ENCODE results near the gene ZNF57. TPM values are rescaled to one million over a fixed set of nuclear protein-coding genes. Genes with fewer than 3 reads are reported as not detected.

ZNF57 gene
- total RNA-seq, 1 experiment from 2014 or later: 4.8 TPM

GRCh38 chr19:2906631-2907195, 6.0 kb downstream of the ZNF57 start:
- H3K36me3 Mint-ChIP-seq (ENCODE audit: insufficient read depth, unreplicated experiment): peaks cover 19% of the 10 kb centered on the region
- ChIA-PET POLR2A (interaction anchor here (0.6 to 3.2 kb wide), 3 partner anchors 16 to 43 kb away, joined by 3 to 52 read pairs (median 36); no protein-coding TSS in a partner anchor), CTCF (interaction anchor here (1.0 to 1.8 kb wide), 2 partner anchors 17 to 44 kb away, joined by 3 to 4 read pairs; no protein-coding TSS in a partner anchor)
- DNase-seq (ENCODE audit: unreplicated experiment): no peak
- no peak overlapping the region for H3K27ac Mint-ChIP-seq (ENCODE audit: low read depth, unreplicated experiment)
- H3K4me1 Mint-ChIP-seq (ENCODE audit: insufficient read depth, unreplicated experiment): peaks cover 31% of the 10 kb centered on the region
- TF ChIP-seq, protein P1, sequence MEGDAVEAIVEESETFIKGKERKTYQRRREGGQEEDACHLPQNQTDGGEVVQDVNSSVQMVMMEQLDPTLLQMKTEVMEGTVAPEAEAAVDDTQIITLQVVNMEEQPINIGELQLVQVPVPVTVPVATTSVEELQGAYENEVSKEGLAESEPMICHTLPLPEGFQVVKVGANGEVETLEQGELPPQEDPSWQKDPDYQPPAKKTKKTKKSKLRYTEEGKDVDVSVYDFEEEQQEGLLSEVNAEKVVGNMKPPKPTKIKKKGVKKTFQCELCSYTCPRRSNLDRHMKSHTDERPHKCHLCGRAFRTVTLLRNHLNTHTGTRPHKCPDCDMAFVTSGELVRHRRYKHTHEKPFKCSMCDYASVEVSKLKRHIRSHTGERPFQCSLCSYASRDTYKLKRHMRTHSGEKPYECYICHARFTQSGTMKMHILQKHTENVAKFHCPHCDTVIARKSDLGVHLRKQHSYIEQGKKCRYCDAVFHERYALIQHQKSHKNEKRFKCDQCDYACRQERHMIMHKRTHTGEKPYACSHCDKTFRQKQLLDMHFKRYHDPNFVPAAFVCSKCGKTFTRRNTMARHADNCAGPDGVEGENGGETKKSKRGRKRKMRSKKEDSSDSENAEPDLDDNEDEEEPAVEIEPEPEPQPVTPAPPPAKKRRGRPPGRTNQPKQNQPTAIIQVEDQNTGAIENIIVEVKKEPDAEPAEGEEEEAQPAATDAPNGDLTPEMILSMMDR (IDR thresholded peaks at IDR 0.05; ENCODE audit: unreplicated experiment): no peak
- no peaks in the 10 kb centered on the region for H3K9me3 Mint-ChIP-seq (ENCODE audit: unreplicated experiment)
- no TSS peak for BruUV-seq (replicated peaks)
- intact Hi-C loops (cut with micrococcal nuclease): no loop called here
- H3K27me3 Mint-ChIP-seq (ENCODE audit: insufficient read depth, unreplicated experiment): no peaks in the 10 kb centered on the region
- no peak overlapping the region for H3K4me3 Mint-ChIP-seq (ENCODE audit: unreplicated experiment)

GRCh38 chr19:2912306-2912705, 11.6 kb downstream of the ZNF57 start:
- DNase-seq (ENCODE audit: unreplicated experiment): no peak
- TF ChIP-seq, protein P1 (IDR thresholded peaks at IDR 0.05; ENCODE audit: unreplicated experiment): no peak
- Mint-ChIP-seq H3K9me3 (ENCODE audit: unreplicated experiment) (peaks cover 6% of the 10 kb centered on the region), H3K4me3 (ENCODE audit: unreplicated experiment) (no peak overlapping the region), H3K27ac (ENCODE audit: low read depth, unreplicated experiment) (no peak overlapping the region), H3K27me3 (ENCODE audit: insufficient read depth, unreplicated experiment) (no peaks in the 10 kb centered on the region), H3K36me3 (ENCODE audit: insufficient read depth, unreplicated experiment) (peaks cover 40% of the 10 kb centered on the region), H3K4me1 (ENCODE audit: insufficient read depth, unreplicated experiment) (peaks cover 13% of the 10 kb centered on the region)
- ChIA-PET CTCF (interaction anchor here (0.8 to 1.6 kb wide), 3 partner anchors 24 to 39 kb away, joined by 3 to 5 read pairs (median 3); no protein-coding TSS in a partner anchor), POLR2A (interaction anchor here (0.6 to 4.0 kb wide), 4 partner anchors 11 to 38 kb away, joined by 3 to 27 read pairs (median 14); partner anchors contain the start of gene ZNF57)
- intact Hi-C loops (cut with micrococcal nuclease): no loop called here
- no TSS peak for BruUV-seq (replicated peaks)

DNA sequence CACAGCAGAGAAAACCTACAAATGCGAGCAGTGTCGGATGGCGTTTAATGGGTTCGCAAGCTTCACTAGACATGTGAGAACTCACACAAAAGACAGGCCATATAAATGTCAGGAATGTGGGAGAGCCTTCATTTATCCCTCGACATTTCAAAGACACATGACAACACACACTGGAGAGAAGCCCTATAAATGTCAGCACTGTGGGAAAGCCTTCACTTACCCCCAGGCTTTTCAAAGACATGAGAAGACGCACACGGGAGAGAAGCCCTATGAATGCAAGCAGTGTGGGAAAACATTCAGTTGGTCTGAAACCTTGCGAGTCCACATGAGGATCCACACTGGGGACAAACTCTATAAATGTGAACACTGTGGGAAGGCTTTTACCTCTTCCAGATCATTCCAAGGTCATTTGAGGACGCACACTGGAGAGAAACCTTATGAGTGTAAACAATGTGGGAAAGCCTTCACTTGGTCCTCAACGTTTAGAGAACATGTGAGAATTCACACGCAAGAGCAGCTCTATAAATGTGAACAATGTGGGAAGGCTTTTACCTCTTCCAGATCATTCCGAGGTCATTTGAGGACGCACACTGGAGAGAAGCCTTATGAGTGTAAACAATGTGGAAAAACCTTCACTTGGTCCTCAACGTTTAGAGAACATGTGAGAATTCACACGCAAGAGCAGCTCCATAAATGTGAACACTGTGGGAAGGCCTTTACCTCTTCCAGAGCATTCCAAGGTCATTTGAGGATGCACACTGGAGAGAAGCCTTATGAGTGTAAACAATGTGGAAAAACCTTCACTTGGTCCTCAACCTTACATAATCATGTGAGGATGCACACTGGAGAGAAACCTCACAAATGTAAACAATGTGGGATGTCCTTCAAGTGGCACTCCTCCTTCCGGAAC, 16.8 kb downstream of the ZNF57 start:
- TF ChIP-seq, protein P1 (IDR thresholded peaks at IDR 0.05; ENCODE audit: unreplicated experiment): no peak
- POLR2A ChIA-PET: interaction anchor here (0.9 kb wide), 1 partner anchor 17 kb away, joined by 5 read pairs; the partner anchor contains the start of gene ZNF57

DNA sequence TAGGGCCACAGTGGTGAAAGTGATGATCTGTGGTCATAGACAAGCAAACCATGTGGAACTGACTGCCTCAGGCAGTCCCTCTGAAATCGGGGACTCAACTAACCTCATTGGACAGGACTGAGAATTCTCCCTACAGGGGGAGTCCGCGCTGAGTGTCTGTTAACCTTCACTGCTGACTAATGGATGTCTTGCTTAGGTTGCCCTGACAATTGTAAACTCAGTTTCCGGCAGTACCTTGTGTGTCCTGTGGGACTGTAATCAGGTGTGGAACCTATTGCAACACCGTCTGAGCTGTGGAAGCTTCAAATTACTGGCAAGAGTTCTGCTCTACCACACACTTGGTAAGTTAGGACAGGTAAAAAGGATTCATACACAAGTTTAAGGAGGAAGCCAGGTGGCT, 22.3 kb downstream of the ZNF57 start:
- no peaks in the 10 kb centered on the region for H3K9me3 Mint-ChIP-seq (ENCODE audit: unreplicated experiment)
- peaks cover 31% of the 10 kb centered on the region for H3K36me3 Mint-ChIP-seq (ENCODE audit: insufficient read depth, unreplicated experiment)
- CTCF ChIA-PET: interaction anchor here (1.1 to 3.0 kb wide), 6 partner anchors 10 to 530 kb away, joined by 3 to 16 read pairs (median 5); no protein-coding TSS in a partner anchor
- TF ChIP-seq, protein P1 (IDR thresholded peaks at IDR 0.05; ENCODE audit: unreplicated experiment): no peak
- intact Hi-C loops (cut with micrococcal nuclease): no loop called here
- H3K4me3 Mint-ChIP-seq (ENCODE audit: unreplicated experiment): no peak overlapping the region
- H3K27ac Mint-ChIP-seq (ENCODE audit: low read depth, unreplicated experiment): peak overlapping the region; percentile 46
- peak; percentile 50 for DNase-seq (ENCODE audit: unreplicated experiment)
- H3K27me3 Mint-ChIP-seq (ENCODE audit: insufficient read depth, unreplicated experiment): no peaks in the 10 kb centered on the region
- POLR2A ChIA-PET: interaction anchor here (0.7 to 6.8 kb wide), 15 partner anchors 9 to 839 kb away, joined by 3 to 52 read pairs (median 6); partner anchors contain the start of genes MRPL54, SGTA and ZNF57
- BruUV-seq (replicated peaks): no TSS peak
- H3K4me1 Mint-ChIP-seq (ENCODE audit: insufficient read depth, unreplicated experiment): peaks cover 12% of the 10 kb centered on the region

More for the DNA sequence above, 16.8 kb downstream of the ZNF57 start:
- no TSS peak for BruUV-seq (replicated peaks)
- H3K4me3 Mint-ChIP-seq (ENCODE audit: unreplicated experiment): no peak overlapping the region
- H3K9me3 Mint-ChIP-seq (ENCODE audit: unreplicated experiment): peaks cover 7% of the 10 kb centered on the region
- DNase-seq (ENCODE audit: unreplicated experiment): no peak
- H3K27ac Mint-ChIP-seq (ENCODE audit: low read depth, unreplicated experiment): no peak overlapping the region
- H3K36me3 Mint-ChIP-seq (ENCODE audit: insufficient read depth, unreplicated experiment): peaks cover 61% of the 10 kb centered on the region
- CTCF ChIA-PET: no interaction called here
- intact Hi-C loops (cut with micrococcal nuclease): no loop called here
- H3K27me3 Mint-ChIP-seq (ENCODE audit: insufficient read depth, unreplicated experiment): no peaks in the 10 kb centered on the region
- no peaks in the 10 kb centered on the region for H3K4me1 Mint-ChIP-seq (ENCODE audit: insufficient read depth, unreplicated experiment)

All from MCF 10A (cell line).